ENCODE data around the gene UBL3. TPM values are rescaled to one million over a fixed set of nuclear protein-coding genes. Genes with fewer than 3 reads are reported as not detected.

UBL3 gene
- polyA plus RNA-seq, 1 donor (not counting 4 experiments of a cell fraction or from before 2014, with no cell fraction given): 10.5 TPM

GRCh38 chr13:29750183-29750530, 100.3 kb downstream of the UBL3 start:
- no peak overlapping the region for H2AFZ ChIP-seq (ENCODE audit: control insufficient read depth, low read length)
- H3K9me3 ChIP-seq (ENCODE audit: control insufficient read depth, low read depth, low read length): no peaks in the 10 kb centered on the region
- no peaks in the 10 kb centered on the region for H4K20me1 ChIP-seq (ENCODE audit: control insufficient read depth, extremely low read depth, insufficient read depth, low read length)
- dilution Hi-C loops (cut with MboI; ENCODE audit: extremely low pct_ligation_motif_present, low sequenced_read_pairs): no loop called here
- H3K27ac ChIP-seq (ENCODE audit: control insufficient read depth, insufficient read depth, low read length): no peak overlapping the region
- no peak for FAIRE-seq
- H3K9ac ChIP-seq (ENCODE audit: control insufficient read depth, extremely low read depth, insufficient read depth, low read length): no peak overlapping the region
- no peaks in the 10 kb centered on the region for H3K36me3 ChIP-seq (ENCODE audit: control insufficient read depth in 2 of 2, extremely low read depth in 1 of 2, insufficient read depth in 2 of 2, low read length in 2 of 2)
- no peaks in the 10 kb centered on the region for H3K79me2 ChIP-seq (ENCODE audit: control insufficient read depth, insufficient read depth, low read length)
- DNase-seq (ENCODE audit: low read depth, low spot score): no peak
- no peaks in the 10 kb centered on the region for H3K4me1 ChIP-seq (ENCODE audit: control insufficient read depth, extremely low read depth, insufficient read depth, low read length)
- no peak overlapping the region for H3K4me3 ChIP-seq (ENCODE audit: control insufficient read depth in 2 of 3, extremely low read depth in 1 of 3, insufficient read depth in 2 of 3, low read depth in 1 of 3, low read length in 3 of 3)
- TF ChIP-seq CTCF (optimal IDR thresholded peaks at IDR 0.05 in 1 of 3, IDR thresholded peaks at IDR 0.05 in 1 of 3, conservative IDR thresholded peaks at IDR 0.05 in 1 of 3; ENCODE audit: extremely low read depth in 1 of 3, insufficient read depth in 2 of 3, low read length in 3 of 3) (no peak), EZH2 (IDR thresholded peaks at IDR 0.05; ENCODE audit: low read length) (no peak)
- H3K27me3 ChIP-seq (ENCODE audit: control insufficient read depth, extremely low read depth, insufficient read depth, low read length): no peaks in the 10 kb centered on the region
- H3K4me2 ChIP-seq (ENCODE audit: control insufficient read depth, extremely low read depth, insufficient read depth, low read depth, low read length): no peak overlapping the region
- H3K9me1 ChIP-seq (ENCODE audit: control insufficient read depth, extremely low read depth, insufficient read depth, low read length): no peaks in the 10 kb centered on the region

GRCh38 chr13:29749401-29750182, 100.8 kb downstream of the UBL3 start:
- dilution Hi-C loops (cut with MboI; ENCODE audit: extremely low pct_ligation_motif_present, low sequenced_read_pairs): no loop called here
- TF ChIP-seq CTCF (optimal IDR thresholded peaks at IDR 0.05 in 1 of 3, IDR thresholded peaks at IDR 0.05 in 1 of 3, conservative IDR thresholded peaks at IDR 0.05 in 1 of 3; ENCODE audit: extremely low read depth in 1 of 3, insufficient read depth in 2 of 3, low read length in 3 of 3) (no peak), EZH2 (IDR thresholded peaks at IDR 0.05; ENCODE audit: low read length) (no peak)
- Histone ChIP-seq H3K9ac (ENCODE audit: control insufficient read depth, extremely low read depth, insufficient read depth, low read length) (no peak overlapping the region), H3K4me1 (ENCODE audit: control insufficient read depth, extremely low read depth, insufficient read depth, low read length) (no peaks in the 10 kb centered on the region), H3K36me3 (ENCODE audit: control insufficient read depth in 2 of 2, extremely low read depth in 1 of 2, insufficient read depth in 2 of 2, low read length in 2 of 2) (no peaks in the 10 kb centered on the region), H2AFZ (ENCODE audit: control insufficient read depth, low read length) (no peak overlapping the region), H4K20me1 (ENCODE audit: control insufficient read depth, extremely low read depth, insufficient read depth, low read length) (no peaks in the 10 kb centered on the region), H3K9me1 (ENCODE audit: control insufficient read depth, extremely low read depth, insufficient read depth, low read length) (no peaks in the 10 kb centered on the region), H3K79me2 (ENCODE audit: control insufficient read depth, insufficient read depth, low read length) (no peaks in the 10 kb centered on the region), H3K9me3 (ENCODE audit: control insufficient read depth, low read depth, low read length) (no peaks in the 10 kb centered on the region), H3K4me3 (ENCODE audit: control insufficient read depth in 2 of 3, extremely low read depth in 1 of 3, insufficient read depth in 2 of 3, low read depth in 1 of 3, low read length in 3 of 3) (no peak overlapping the region), H3K27me3 (ENCODE audit: control insufficient read depth, extremely low read depth, insufficient read depth, low read length) (peaks cover 5% of the 10 kb centered on the region), H3K27ac (ENCODE audit: control insufficient read depth, insufficient read depth, low read length) (no peak overlapping the region), H3K4me2 (ENCODE audit: control insufficient read depth, extremely low read depth, insufficient read depth, low read depth, low read length) (no peak overlapping the region)
- no peak for DNase-seq (ENCODE audit: low read depth, low spot score)
- FAIRE-seq: no peak
